Neural cell (in vitro differentiated cells): ENCODE measurements around the gene USP48. TPM values are rescaled to one million over a fixed set of nuclear protein-coding genes. Genes with fewer than 3 reads are reported as not detected.

ENCODE experiments used
- H2AFZ ChIP-seq: fragments of 200-600, 300-800 bp; sonication (generic), shearing (Covaris generic); 2 replicates; pipeline ENCODE4 v1.6.0; 2014; ENCODE audit warnings: low read depth, mild to moderate bottlenecking, antibody characterized with exemption, low read length, moderate library complexity
- H3F3A ChIP-seq: fragments of 200-600 bp; shearing (Covaris generic); 2 replicates; pipeline ENCODE4 v1.6.1; 2016; ENCODE audit warnings: mild to moderate bottlenecking, moderate library complexity, mixed read lengths, antibody characterized with exemption, low read length; ENCODE audit not compliant: insufficient read depth, poor library complexity, severe bottlenecking
- H3K27ac ChIP-seq: fragments of 200-600, 300-800 bp; sonication (generic), shearing (Covaris generic); 2 replicates; pipeline ENCODE4 v1.5.1; 2014; ENCODE audit warnings: mild to moderate bottlenecking, low read length, moderate library complexity
- H3K27me3 ChIP-seq: fragments of 300-800, 200-600 bp; sonication (generic), shearing (Covaris generic); 2 replicates; pipeline ENCODE4 v1.6.0; 2014; ENCODE audit warnings: mild to moderate bottlenecking, low read depth, low read length, moderate library complexity; ENCODE audit not compliant: insufficient read depth
- H3K36me3 ChIP-seq: fragments of 300-800, 200-600 bp; sonication (generic), shearing (Covaris generic); 2 replicates; pipeline ENCODE4 v1.5.1; 2014; ENCODE audit warnings: mild to moderate bottlenecking, antibody characterized with exemption, low read length, moderate library complexity; ENCODE audit not compliant: insufficient read depth
- H3K4me2 ChIP-seq: fragments of 300-800, 200-600 bp; sonication (generic), shearing (Covaris generic); 2 replicates; pipeline ENCODE4 v1.6.0; 2014; ENCODE audit warnings: mild to moderate bottlenecking, low read length
- H3K4me3 ChIP-seq: fragments of 300-800, 200-600 bp; sonication (generic), shearing (Covaris generic); 2 replicates; pipeline ENCODE4 v1.5.1; 2014; ENCODE audit warnings: mild to moderate bottlenecking, low read length, moderate library complexity
- H3K79me2 ChIP-seq: fragments of 200-600 bp; shearing (Covaris generic); replicated peaks from 2 replicates; pipeline ENCODE4 v1.6.0; 2014; ENCODE audit warnings: mild to moderate bottlenecking, low read length, moderate library complexity; ENCODE audit not compliant: insufficient read depth
- H3K9ac ChIP-seq: fragments of 300-800, 200-600 bp; sonication (generic), shearing (Covaris generic); 2 replicates; pipeline ENCODE4 v1.6.1; 2016; ENCODE audit warnings: mild to moderate bottlenecking, low read length, mixed read lengths
- H3K9me2 ChIP-seq: fragments of 200-600 bp; shearing (Covaris generic); 2 replicates; pipeline ENCODE4 v1.6.1; 2016; ENCODE audit warnings: mild to moderate bottlenecking, low read length, mixed read lengths; ENCODE audit not compliant: insufficient read depth
- H3K9me3 ChIP-seq: fragments of 200-600, 300-800 bp; sonication (generic), shearing (Covaris generic); 2 replicates; pipeline ENCODE4 v1.6.1; 2016; ENCODE audit warnings: mild to moderate bottlenecking, mixed run types, low read length, moderate library complexity, mixed read lengths
- H4K20me1 ChIP-seq: fragments of 200-600 bp; shearing (Covaris generic); 2 replicates; pipeline ENCODE4 v1.6.1; 2016; ENCODE audit warnings: mild to moderate bottlenecking, mixed run types; ENCODE audit not compliant: insufficient read depth
- CTCF ChIP-seq: fragments of 450-650 bp; IDR thresholded peaks from 2 replicates; pipeline ENCODE4 v1.5.1; 2014; ENCODE audit warnings: antibody characterized with exemption, mild to moderate bottlenecking, moderate library complexity; ENCODE audit not compliant: poor library complexity, severe bottlenecking
- EP300 ChIP-seq: fragments of 450-650 bp; conservative IDR thresholded peaks from 2 replicates; pipeline ENCODE4 v1.6.1; 2014; ENCODE audit warnings: antibody characterized with exemption, mild to moderate bottlenecking, moderate library complexity; ENCODE audit not compliant: poor library complexity, severe bottlenecking
- EZH2 ChIP-seq: fragments of 200-600, 300-800 bp; shearing (Covaris generic), sonication (generic); IDR thresholded peaks from 2 replicates; pipeline ENCODE4 v1.6.1; 2014; ENCODE audit warnings: antibody characterized with exemption, low read length, borderline replicate concordance, mild to moderate bottlenecking; ENCODE audit not compliant: insufficient read depth, poor library complexity, severe bottlenecking
- MXI1 ChIP-seq: fragments of 450-650 bp; conservative IDR thresholded peaks from 2 replicates; pipeline ENCODE4 v1.6.1; 2014; ENCODE audit warnings: antibody characterized with exemption, mild to moderate bottlenecking; ENCODE audit not compliant: poor library complexity, severe bottlenecking
- POLR2AphosphoS5 ChIP-seq: IDR thresholded peaks from 2 replicates; pipeline ENCODE4 v1.6.1; 2012
- RAD21 ChIP-seq: fragments of 450-650 bp; conservative IDR thresholded peaks from 2 replicates; pipeline ENCODE4 v1.6.1; 2014; ENCODE audit warnings: antibody characterized with exemption, mild to moderate bottlenecking, moderate library complexity
- SMC3 ChIP-seq: fragments of 450-650 bp; conservative IDR thresholded peaks from 2 replicates; pipeline ENCODE4 v1.6.1; 2014; ENCODE audit warnings: antibody characterized with exemption, mild to moderate bottlenecking, moderate library complexity; ENCODE audit not compliant: poor library complexity
- TAF1 ChIP-seq: IDR thresholded peaks from 2 replicates; pipeline ENCODE4 v1.6.1; 2012; ENCODE audit warnings: low read depth
- polyA plus RNA-seq: library from polyadenylated mRNA; depleted of rRNA; stranded (reverse); fragments of >200 nt; gene quantifications from 2 replicates; pipeline ENCODE4 v1.2.3, GENCODE V29; 2014
- TF ChIP-seq, protein P1 (sequence below): IDR thresholded peaks from 2 replicates; pipeline ENCODE4 v1.6.1; 2012; ENCODE audit warnings: borderline replicate concordance

Gene USP48
- polyA plus RNA-seq, 1 donor from 2014 or later: 67.2 TPM

DNA sequence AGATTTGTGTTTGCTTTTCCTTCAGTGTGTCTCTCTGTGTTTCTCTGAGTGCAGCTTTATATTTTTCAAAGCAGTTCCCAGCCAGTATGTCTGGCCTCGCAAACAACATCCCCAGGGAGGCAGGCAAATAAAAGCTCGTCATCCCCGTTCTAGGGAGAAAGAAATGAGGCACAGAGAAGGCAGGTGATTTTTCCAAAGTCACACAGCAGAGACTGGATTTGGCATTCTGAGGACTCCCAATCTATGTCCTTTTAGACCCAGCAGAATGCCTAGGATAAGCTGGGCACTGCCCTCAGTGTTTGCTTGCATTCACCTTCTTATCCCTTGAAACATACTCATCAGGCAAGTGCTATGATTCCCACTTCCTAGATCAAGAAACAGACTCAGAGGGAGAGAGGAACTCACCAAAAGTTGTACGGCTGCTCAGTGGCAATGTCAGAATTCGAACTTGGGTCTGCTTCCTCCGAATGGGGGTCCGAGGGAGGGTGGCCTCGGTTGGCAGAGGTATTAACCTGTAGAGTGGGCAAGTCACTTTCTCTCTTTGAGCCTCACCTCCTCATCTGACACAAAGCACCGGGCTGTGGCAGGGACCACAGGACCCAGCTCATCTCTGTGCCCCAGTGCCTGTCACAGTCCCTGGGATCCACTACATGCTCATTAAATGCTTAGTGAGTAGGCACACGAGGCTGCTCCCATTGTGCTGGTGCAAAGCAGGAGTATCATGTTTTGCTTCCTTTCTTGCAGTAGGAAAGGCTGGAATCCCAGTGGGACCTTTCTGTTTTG lies 118.0 kb downstream of the USP48 start:
- H3K27me3 ChIP-seq: peaks cover 20% of the 10 kb centered on the region
- H3K9me3 ChIP-seq: no peaks in the 10 kb centered on the region
- H3K36me3 ChIP-seq: no peaks in the 10 kb centered on the region
- H3K79me2 ChIP-seq: no peaks in the 10 kb centered on the region
- H3K9me2 ChIP-seq: no peaks in the 10 kb centered on the region
- H3F3A ChIP-seq: no peaks in the 10 kb centered on the region
- H4K20me1 ChIP-seq: no peaks in the 10 kb centered on the region
- no peak overlapping the region for H3K27ac ChIP-seq
- H2AFZ ChIP-seq: no peak overlapping the region
- H3K4me2 ChIP-seq: no peak overlapping the region
- TF ChIP-seq EZH2: no peak
- TF ChIP-seq, protein P1, sequence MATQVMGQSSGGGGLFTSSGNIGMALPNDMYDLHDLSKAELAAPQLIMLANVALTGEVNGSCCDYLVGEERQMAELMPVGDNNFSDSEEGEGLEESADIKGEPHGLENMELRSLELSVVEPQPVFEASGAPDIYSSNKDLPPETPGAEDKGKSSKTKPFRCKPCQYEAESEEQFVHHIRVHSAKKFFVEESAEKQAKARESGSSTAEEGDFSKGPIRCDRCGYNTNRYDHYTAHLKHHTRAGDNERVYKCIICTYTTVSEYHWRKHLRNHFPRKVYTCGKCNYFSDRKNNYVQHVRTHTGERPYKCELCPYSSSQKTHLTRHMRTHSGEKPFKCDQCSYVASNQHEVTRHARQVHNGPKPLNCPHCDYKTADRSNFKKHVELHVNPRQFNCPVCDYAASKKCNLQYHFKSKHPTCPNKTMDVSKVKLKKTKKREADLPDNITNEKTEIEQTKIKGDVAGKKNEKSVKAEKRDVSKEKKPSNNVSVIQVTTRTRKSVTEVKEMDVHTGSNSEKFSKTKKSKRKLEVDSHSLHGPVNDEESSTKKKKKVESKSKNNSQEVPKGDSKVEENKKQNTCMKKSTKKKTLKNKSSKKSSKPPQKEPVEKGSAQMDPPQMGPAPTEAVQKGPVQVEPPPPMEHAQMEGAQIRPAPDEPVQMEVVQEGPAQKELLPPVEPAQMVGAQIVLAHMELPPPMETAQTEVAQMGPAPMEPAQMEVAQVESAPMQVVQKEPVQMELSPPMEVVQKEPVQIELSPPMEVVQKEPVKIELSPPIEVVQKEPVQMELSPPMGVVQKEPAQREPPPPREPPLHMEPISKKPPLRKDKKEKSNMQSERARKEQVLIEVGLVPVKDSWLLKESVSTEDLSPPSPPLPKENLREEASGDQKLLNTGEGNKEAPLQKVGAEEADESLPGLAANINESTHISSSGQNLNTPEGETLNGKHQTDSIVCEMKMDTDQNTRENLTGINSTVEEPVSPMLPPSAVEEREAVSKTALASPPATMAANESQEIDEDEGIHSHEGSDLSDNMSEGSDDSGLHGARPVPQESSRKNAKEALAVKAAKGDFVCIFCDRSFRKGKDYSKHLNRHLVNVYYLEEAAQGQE: no peak
- TF ChIP-seq TAF1: no peak
- no peak for TF ChIP-seq RAD21
- TF ChIP-seq MXI1: no peak
- no peak for TF ChIP-seq POLR2AphosphoS5
- no peak for TF ChIP-seq EP300
- TF ChIP-seq CTCF: no peak
- TF ChIP-seq SMC3: no peak
- no peak overlapping the region for H3K9ac ChIP-seq
- H3K4me3 ChIP-seq: no peak overlapping the region

- Histone ChIP-seq H4K20me1 (no peaks in the 10 kb centered on the region), H3K36me3 (no peaks in the 10 kb centered on the region), H3K27me3 (peaks cover 17% of the 10 kb centered on the region), H3K9me2 (no peaks in the 10 kb centered on the region), H3K27ac (no peak overlapping the region), H3K4me3 (no peak overlapping the region), H3F3A (no peaks in the 10 kb centered on the region), H3K9ac (no peak overlapping the region), H3K4me2 (no peak overlapping the region), H3K9me3 (no peaks in the 10 kb centered on the region), H2AFZ (no peak overlapping the region), H3K79me2 (no peaks in the 10 kb centered on the region)
- TF ChIP-seq TAF1 (no peak), EP300 (no peak), MXI1 (no peak), SMC3 (no peak), POLR2AphosphoS5 (no peak), RAD21 (no peak), EZH2 (no peak)
- TF ChIP-seq, protein P1: no peak
Measured at GRCh38 chr1:21663951-21664805, 118.8 kb downstream of the USP48 start.
